H1 (cell line): ENCODE results near the gene GALNT18. TPM values are rescaled to one million over a fixed set of nuclear protein-coding genes. Genes with fewer than 3 reads are reported as not detected.

Experiments
- CTCF ChIA-PET: fragments of 300-600 bp; sonication (Branson Sonifier 250); formaldehyde crosslinking; loops from one replicate; lab custom pipeline; 2021; ENCODE audit not compliant: partially characterized antibody; lab: Charles Lee
- POLR2A ChIA-PET: fragments of 300-600 bp; sonication (Branson Sonifier 250); formaldehyde crosslinking; loops from one replicate; lab custom pipeline; 2021; ENCODE audit warnings: inconsistent platforms; ENCODE audit not compliant: partially characterized antibody; lab: Charles Lee
- DNase-seq, 2 experiments: peaks; one replicate each; pipeline versions ENCODE4 v3.0.0 to v3.0.0-alpha.2; 2010 to 2022; ENCODE audit warnings: low spot score in 2 of 2, low read depth in 1 of 2, mixed read lengths in 1 of 2
- FAIRE-seq: peaks from 2 replicates; lab custom pipeline; 2011; peaks lifted over from hg19 to GRCh38; lab: Jason Lieb, UNC
- H2AFZ ChIP-seq: 2 replicates; pipeline ENCODE4 v1.8.1; 2012; ENCODE audit warnings: low read length, inconsistent platforms
- H2AK5ac ChIP-seq: 2 replicates; pipeline ENCODE4 v1.6.1; 2013; ENCODE audit warnings: low read depth, low read length
- H2BK120ac ChIP-seq: replicated peaks from 2 replicates; pipeline ENCODE3; 2013; ENCODE audit warnings: low read depth, low read length, inconsistent platforms
- H2BK12ac ChIP-seq: 2 replicates; pipeline ENCODE4 v1.6.1; 2013; ENCODE audit warnings: low read depth, low read length
- H2BK15ac ChIP-seq: 2 replicates; pipeline ENCODE4 v1.6.1; 2013; ENCODE audit warnings: low read length
- H2BK20ac ChIP-seq: 2 replicates; pipeline ENCODE4 v1.6.1; 2013; ENCODE audit warnings: low read length
- H2BK5ac ChIP-seq: 2 replicates; pipeline ENCODE4 v1.6.1; 2013; ENCODE audit warnings: low read depth, low read length
- H3K14ac ChIP-seq: 2 replicates; pipeline ENCODE4 v1.6.1; 2013; ENCODE audit warnings: inconsistent platforms; ENCODE audit not compliant: insufficient read length
- H3K18ac ChIP-seq: 2 replicates; pipeline ENCODE4 v1.6.1; 2013; ENCODE audit warnings: low read length; ENCODE audit errors: extremely low read depth
- H3K23ac ChIP-seq: 2 replicates; pipeline ENCODE4 v1.6.1; 2013; ENCODE audit warnings: inconsistent platforms; ENCODE audit not compliant: insufficient read length
- H3K23me2 ChIP-seq: 2 replicates; pipeline ENCODE4 v1.6.1; 2013; ENCODE audit warnings: low read depth, low read length
- H3K27ac ChIP-seq: 2 replicates; pipeline ENCODE4 v1.6.1; 2011; ENCODE audit warnings: low read depth, low read length, inconsistent platforms
- H3K27me3 ChIP-seq, 4 experiments: replicated peaks in 1 of 4; 1 replicate in 1 of 4; 2 replicates in 3 of 4; pipeline versions ENCODE4 v1.6.1 to v1.8.1; 2011 to 2013; ENCODE audit warnings: low read length in 3 of 4, mild to moderate bottlenecking in 3 of 4, inconsistent platforms in 2 of 4, mixed read lengths in 2 of 4, moderate library complexity in 1 of 4; ENCODE audit not compliant: control insufficient read depth in 3 of 4, insufficient read depth in 3 of 4; ENCODE audit errors: extremely low read depth in 1 of 4
- H3K36me3 ChIP-seq, 4 experiments: 2 replicates each; pipeline versions ENCODE4 v1.6.1 to v1.8.1; 2011 to 2013; ENCODE audit warnings: mild to moderate bottlenecking in 4 of 4, low read length in 3 of 4, moderate library complexity in 2 of 4, control low read depth in 1 of 4, inconsistent platforms in 1 of 4; ENCODE audit not compliant: insufficient read depth in 4 of 4, control insufficient read depth in 2 of 4
- H3K4ac ChIP-seq: replicated peaks from 2 replicates; pipeline ENCODE3; 2013; ENCODE audit warnings: low read length, low read depth, mixed read lengths, inconsistent platforms; ENCODE audit not compliant: insufficient read length
- H3K4me1 ChIP-seq, 4 experiments: replicated peaks in 1 of 4; 1 replicate in 1 of 4; 2 replicates in 3 of 4; pipeline versions ENCODE4 v1.6.1 to v1.8.1; 2011 to 2013; ENCODE audit warnings: low read length in 3 of 4, inconsistent platforms in 2 of 4, mixed read lengths in 1 of 4; ENCODE audit not compliant: insufficient read depth in 4 of 4, control insufficient read depth in 3 of 4
- H3K4me2 ChIP-seq, 2 experiments: 2 replicates each; pipeline versions ENCODE4 v1.6.1 to v1.8.1; 2011 to 2013; ENCODE audit warnings: low read depth in 2 of 2, low read length in 2 of 2, control low read depth in 1 of 2, inconsistent platforms in 1 of 2, mild to moderate bottlenecking in 1 of 2; ENCODE audit not compliant: insufficient read depth in 1 of 2
- H3K4me3 ChIP-seq, 4 experiments: fragments of 200-600, 300-600 bp in 1 of 4; sonication (generic), shearing (Covaris generic), sonication (Bioruptor Twin) in 1 of 4; 2 replicates each; pipeline versions ENCODE4 v1.5.1 to v1.8.1; 2011 to 2016; ENCODE audit warnings: low read length in 4 of 4, low read depth in 3 of 4, control low read depth in 2 of 4, inconsistent platforms in 2 of 4, mild to moderate bottlenecking in 2 of 4, mixed read lengths in 1 of 4, moderate library complexity in 1 of 4; ENCODE audit not compliant: insufficient read depth in 2 of 4; ENCODE audit errors: extremely low read depth in 1 of 4
- H3K56ac ChIP-seq: replicated peaks from 2 replicates; pipeline ENCODE3; 2013; ENCODE audit warnings: low read depth, mild to moderate bottlenecking, mixed read lengths, low read length, inconsistent platforms; ENCODE audit not compliant: insufficient read length
- H3K79me1 ChIP-seq: 2 replicates; pipeline ENCODE4 v1.6.1; 2013; ENCODE audit warnings: low read depth, low read length, control low read depth
- H3K79me2 ChIP-seq, 2 experiments: 2 replicates each; pipeline versions ENCODE4 v1.6.1 to v1.8.1; 2012 to 2013; ENCODE audit warnings: low read length in 2 of 2, mild to moderate bottlenecking in 2 of 2, inconsistent platforms in 1 of 2; ENCODE audit not compliant: insufficient read depth in 2 of 2, control insufficient read depth in 1 of 2
- H3K9ac ChIP-seq, 4 experiments: replicated peaks in 1 of 4; 1 replicate in 1 of 4; 2 replicates in 3 of 4; pipeline versions ENCODE4 v1.6.1 to v1.8.1; 2011 to 2013; ENCODE audit warnings: low read depth in 3 of 4, low read length in 3 of 4, control low read depth in 2 of 4, mild to moderate bottlenecking in 2 of 4, moderate library complexity in 2 of 4, inconsistent platforms in 1 of 4; ENCODE audit errors: extremely low read depth in 1 of 4
- H3K9me3 ChIP-seq, 2 experiments: 2 replicates each; pipeline versions ENCODE4 v1.6.1 to v1.8.1; 2012 to 2013; ENCODE audit warnings: mild to moderate bottlenecking in 2 of 2, moderate library complexity in 2 of 2, control low read depth in 1 of 2, inconsistent platforms in 1 of 2, low read depth in 1 of 2, low read length in 1 of 2, mixed read lengths in 1 of 2; ENCODE audit not compliant: insufficient read depth in 2 of 2
- H4K20me1 ChIP-seq, 2 experiments: replicated peaks in 1 of 2; 2 replicates each; pipeline versions ENCODE3 to v1.8.1; 2011 to 2013; ENCODE audit warnings: inconsistent platforms in 2 of 2, low read length in 2 of 2, mild to moderate bottlenecking in 1 of 2; ENCODE audit not compliant: insufficient read depth in 2 of 2, control insufficient read depth in 1 of 2
- H4K5ac ChIP-seq: 2 replicates; pipeline ENCODE4 v1.6.1; 2013; ENCODE audit warnings: low read length, low read depth, mixed read lengths, inconsistent platforms; ENCODE audit not compliant: insufficient read length
- H4K8ac ChIP-seq: 2 replicates; pipeline ENCODE4 v1.8.0; 2013; ENCODE audit warnings: mild to moderate bottlenecking, moderate library complexity, low read length, inconsistent platforms; ENCODE audit not compliant: insufficient read depth; ENCODE audit errors: extremely low read depth
- H4K91ac ChIP-seq: replicated peaks from 2 replicates; pipeline ENCODE3; 2013; ENCODE audit warnings: low read length, mixed read lengths, inconsistent platforms; ENCODE audit not compliant: insufficient read length
- CEBPB ChIP-seq: IDR thresholded peaks from 2 replicates; pipeline ENCODE4 v1.6.1; 2012; ENCODE audit warnings: low read depth, low read length
- CTBP2 ChIP-seq: IDR thresholded peaks from 2 replicates; pipeline ENCODE4 v1.7.0; 2011; ENCODE audit warnings: borderline replicate concordance, mild to moderate bottlenecking, moderate library complexity, mixed read lengths, low read length; ENCODE audit not compliant: insufficient read depth, insufficient read length
- EGR1 ChIP-seq: IDR thresholded peaks from 2 replicates; pipeline ENCODE4 v1.6.1; 2011; ENCODE audit warnings: low read depth, low read length, borderline replicate concordance
- KDM4A ChIP-seq: IDR thresholded peaks from one replicate; pipeline ENCODE4 v1.7.1; 2012; ENCODE audit warnings: low read depth, mild to moderate bottlenecking, moderate library complexity, low read length, inconsistent platforms; ENCODE audit not compliant: severe bottlenecking
- NANOG ChIP-seq: IDR thresholded peaks from 2 replicates; pipeline ENCODE4 v1.6.1; 2011; ENCODE audit warnings: low read length, low read depth, mild to moderate bottlenecking, inconsistent platforms; ENCODE audit not compliant: insufficient read depth, poor library complexity, severe bottlenecking
- PHF8 ChIP-seq: fragments of 200-600 bp; sonication (generic); conservative IDR thresholded peaks from 2 replicates; pipeline ENCODE4 v1.7.1; 2012; ENCODE audit warnings: low read depth, mild to moderate bottlenecking, inconsistent platforms, low read length, moderate library complexity
- RFX5 ChIP-seq: IDR thresholded peaks from 2 replicates; pipeline ENCODE4 v1.6.1; 2011; ENCODE audit warnings: low read depth, low read length, improper control_type of control experiment, borderline replicate concordance
- RNF2 ChIP-seq: fragments of 200-900, 300-1000 bp; sonication (generic); IDR thresholded peaks from 2 replicates; pipeline ENCODE4 v1.7.1; 2016; ENCODE audit warnings: borderline replicate concordance, low read depth, mild to moderate bottlenecking, antibody characterized with exemption, low read length; ENCODE audit not compliant: poor library complexity, severe bottlenecking; ENCODE audit errors: missing control alignments
- RXRA ChIP-seq: IDR thresholded peaks from 2 replicates; pipeline ENCODE4 v1.6.1; 2011; ENCODE audit warnings: low read depth, mild to moderate bottlenecking, low read length, moderate library complexity; ENCODE audit not compliant: insufficient read depth
- SP2 ChIP-seq: IDR thresholded peaks from 2 replicates; pipeline ENCODE4 v1.6.1; 2012; ENCODE audit warnings: mild to moderate bottlenecking, low read length, inconsistent platforms
- TBP ChIP-seq: IDR thresholded peaks from 2 replicates; pipeline ENCODE4 v1.6.1; 2011; ENCODE audit warnings: low read depth, low read length, improper control_type of control experiment
- USF2 ChIP-seq: IDR thresholded peaks from 2 replicates; pipeline ENCODE4 v1.6.1; 2011; ENCODE audit warnings: low read length, improper control_type of control experiment
- WGBS, 2 experiments: shearing (Covaris generic) in 1 of 2; methylation state at CpG; one replicate each; pipeline versions ENCODE4 v1.1.6 to v1.1.7; 2013 to 2015; ENCODE audit warnings: low lambda C conversion rate in 2 of 2, mixed read lengths in 2 of 2, inconsistent platforms in 1 of 2, low coverage in 1 of 2, missing lambda C conversion rate in 1 of 2; ENCODE audit not compliant: insufficient replicate concordance in 2 of 2, insufficient coverage in 1 of 2, insufficient read length in 1 of 2; ENCODE audit errors: extremely low coverage in 1 of 2, missing lambda C conversion rate in 1 of 2; 5-methylcytosine and 5-hydroxymethylcytosine counted together
- polyA plus RNA-seq, 7 experiments: library from polyadenylated mRNA; depleted of rRNA in 3 of 7; stranded (reverse) in 5 of 7; unstranded in 2 of 7; fragments of >200 nt in 5 of 7; fragments of 200-250 nt in 2 of 7; gene quantifications; 1 replicate in 5 of 7; 2 replicates in 1 of 7; 4 replicates in 1 of 7; pipeline versions ENCODE4 v1.2.1 to v1.2.3, GENCODE V29; 2011 to 2013; ENCODE audit warnings: missing spikeins in 2 of 7, mixed read lengths in 2 of 7
- total RNA-seq: library from RNA; stranded (reverse); fragmentation: NEBNext Ultra II Directional; extraction: Animal tissue kit (Norgen Biotek cat#: 25700); gene quantifications from 2 replicates; pipeline ENCODE4 v1.2.1, GENCODE V29; 2021

Gene GALNT18
- total and polyA plus RNA-seq, 2 of the 8 experiments (the other 6 are each of a cell fraction or from before 2014, with no cell fraction given), result 6.0 to 9.4 TPM

GRCh38 chr11:11304550-11304949 is 317.3 kb downstream of the GALNT18 start:
- H3K9ac ChIP-seq, result no peak overlapping the region
- no peak overlapping the region for H3K18ac ChIP-seq
- no peak overlapping the region for H3K56ac ChIP-seq
- no peak overlapping the region for H3K4ac ChIP-seq
- no peaks in the 10 kb centered on the region for H3K27me3 ChIP-seq
- no peaks in the 10 kb centered on the region for H3K79me1 ChIP-seq
- H3K23me2 ChIP-seq, result no peaks in the 10 kb centered on the region
- H4K91ac ChIP-seq, result no peak overlapping the region
- H4K8ac ChIP-seq, result no peak overlapping the region
- H3K27ac ChIP-seq, result no peak overlapping the region
- no peak overlapping the region for H2AK5ac ChIP-seq
- no peaks in the 10 kb centered on the region for H4K20me1 ChIP-seq
- no peak overlapping the region for H3K14ac ChIP-seq
- H2BK5ac ChIP-seq, result no peak overlapping the region
- TF ChIP-seq RFX5 (no peak), USF2 (no peak), SP2 (no peak), RXRA (no peak), NANOG (no peak), PHF8 (no peak), EGR1 (no peak), CTBP2 (no peak), TBP (no peak), KDM4A (no peak), RNF2 (no peak), CEBPB (no peak)
- H3K4me3 ChIP-seq, result no peak overlapping the region
- ChIA-PET CTCF (interaction anchor here (0.9 to 1.5 kb wide), 3 partner anchors 9 to 276 kb away, joined by 3 to 6 read pairs (median 4); no protein-coding TSS in a partner anchor), POLR2A (no interaction called here)
- H4K5ac ChIP-seq, result no peak overlapping the region
- no peak overlapping the region for H2BK20ac ChIP-seq
- DNase-seq (no peak), FAIRE-seq (no peak)
- H2BK120ac ChIP-seq, result no peak overlapping the region
- 78% methylated on average over 7 of the region's 7 CpGs; no CpG with 5 or more reads in 1 of the 2 experiments for WGBS, 2 experiments
- H2BK12ac ChIP-seq, result no peak overlapping the region
- H3K36me3 ChIP-seq, result no peaks in the 10 kb centered on the region
- no peaks in the 10 kb centered on the region for H3K9me3 ChIP-seq
- H3K79me2 ChIP-seq, result no peaks in the 10 kb centered on the region
- no peaks in the 10 kb centered on the region for H3K4me1 ChIP-seq
- no peak overlapping the region for H3K23ac ChIP-seq
- H2AFZ ChIP-seq, result no peak overlapping the region
- H2BK15ac ChIP-seq, result no peak overlapping the region
- no peak overlapping the region for H3K4me2 ChIP-seq
